GM10266 (cell line): ENCODE data around the gene PLA2G12B.
"Not testable (repeated sequence)": the region's sequence is repeated elsewhere in the genome, so short reads cannot be mapped to it uniquely, and the experiment has no call there.

Experiments
- DNase-seq: peaks from one replicate; pipeline ENCODE4 v3.0.0; 2012; ENCODE audit errors: extremely low spot score
- TF ChIP-seq, protein P1 (sequence below): IDR thresholded peaks from 2 replicates; pipeline ENCODE4 v1.5.1; 2012; ENCODE audit warnings: mild to moderate bottlenecking, low read depth; ENCODE audit not compliant: control insufficient read depth, insufficient read depth; ENCODE audit errors: missing control alignments

Gene PLA2G12B

DNA sequence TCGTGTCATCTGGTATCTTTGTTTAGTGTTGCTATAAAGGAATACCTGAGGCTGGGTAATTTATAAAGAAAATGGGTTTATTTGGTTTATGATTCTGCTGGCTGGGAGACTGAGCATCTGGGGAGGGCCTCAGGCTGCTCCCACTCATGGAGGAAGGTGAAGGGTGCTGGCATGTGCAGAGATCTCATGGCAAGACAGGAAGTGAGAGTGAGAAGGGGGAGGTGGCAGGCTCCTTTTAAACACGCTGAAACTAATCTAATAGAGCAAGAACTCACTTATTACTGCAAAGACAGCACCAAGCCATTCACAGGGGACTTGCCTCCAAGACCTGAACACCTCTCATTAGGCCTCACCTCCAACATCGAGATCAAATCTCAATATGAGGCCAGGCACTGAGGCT lies 49.8 kb downstream of the PLA2G12B start:
- TF ChIP-seq, protein P1, sequence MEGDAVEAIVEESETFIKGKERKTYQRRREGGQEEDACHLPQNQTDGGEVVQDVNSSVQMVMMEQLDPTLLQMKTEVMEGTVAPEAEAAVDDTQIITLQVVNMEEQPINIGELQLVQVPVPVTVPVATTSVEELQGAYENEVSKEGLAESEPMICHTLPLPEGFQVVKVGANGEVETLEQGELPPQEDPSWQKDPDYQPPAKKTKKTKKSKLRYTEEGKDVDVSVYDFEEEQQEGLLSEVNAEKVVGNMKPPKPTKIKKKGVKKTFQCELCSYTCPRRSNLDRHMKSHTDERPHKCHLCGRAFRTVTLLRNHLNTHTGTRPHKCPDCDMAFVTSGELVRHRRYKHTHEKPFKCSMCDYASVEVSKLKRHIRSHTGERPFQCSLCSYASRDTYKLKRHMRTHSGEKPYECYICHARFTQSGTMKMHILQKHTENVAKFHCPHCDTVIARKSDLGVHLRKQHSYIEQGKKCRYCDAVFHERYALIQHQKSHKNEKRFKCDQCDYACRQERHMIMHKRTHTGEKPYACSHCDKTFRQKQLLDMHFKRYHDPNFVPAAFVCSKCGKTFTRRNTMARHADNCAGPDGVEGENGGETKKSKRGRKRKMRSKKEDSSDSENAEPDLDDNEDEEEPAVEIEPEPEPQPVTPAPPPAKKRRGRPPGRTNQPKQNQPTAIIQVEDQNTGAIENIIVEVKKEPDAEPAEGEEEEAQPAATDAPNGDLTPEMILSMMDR: no peak
- DNase-seq: no peak

DNA sequence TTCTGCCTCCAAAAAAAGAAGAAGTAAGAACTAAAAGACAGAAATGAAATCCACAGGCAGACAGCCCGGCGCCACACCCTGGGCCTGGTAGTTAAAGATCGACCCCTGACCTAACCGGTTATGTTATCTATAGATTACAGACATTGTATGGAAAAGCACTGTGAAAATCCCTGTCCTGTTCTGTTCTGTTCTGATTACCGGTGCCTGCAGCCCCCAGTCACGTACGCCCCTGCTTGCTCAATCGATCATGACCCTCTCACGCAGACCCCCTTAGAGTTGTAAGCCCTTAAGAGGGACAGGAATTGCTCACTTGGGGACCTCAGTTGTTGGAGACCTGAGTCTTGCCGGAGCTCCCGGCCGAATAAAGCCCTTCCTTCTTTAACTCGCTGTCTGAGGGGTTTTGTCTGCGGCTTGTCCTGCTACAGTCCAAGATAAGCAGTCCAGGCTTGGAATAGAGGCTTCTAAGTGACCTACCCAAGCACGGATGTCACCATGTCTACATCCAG lies 50.6 kb downstream of the PLA2G12B start:
- DNase-seq: not testable (repeated sequence)

DNA sequence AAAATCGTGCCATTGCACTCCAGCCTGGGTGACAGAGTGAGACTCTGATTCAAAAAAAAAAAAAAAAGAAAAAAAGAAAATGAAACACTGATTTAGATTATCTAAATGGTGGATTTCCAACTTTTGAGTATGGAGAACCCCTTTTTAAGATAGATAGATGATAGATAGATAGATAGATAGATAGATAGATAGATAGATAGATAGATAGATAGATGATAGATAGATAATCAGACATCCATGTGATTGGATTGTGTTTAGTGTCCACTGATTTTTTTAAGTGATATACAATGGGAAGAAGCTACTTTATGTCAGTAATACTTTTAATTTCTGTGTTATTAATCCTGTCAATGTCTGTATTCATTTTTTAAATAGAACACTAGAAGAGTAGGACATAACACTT lies 55.1 kb downstream of the PLA2G12B start:
- DNase-seq: no peak
- TF ChIP-seq, protein P1: no peak

DNA sequence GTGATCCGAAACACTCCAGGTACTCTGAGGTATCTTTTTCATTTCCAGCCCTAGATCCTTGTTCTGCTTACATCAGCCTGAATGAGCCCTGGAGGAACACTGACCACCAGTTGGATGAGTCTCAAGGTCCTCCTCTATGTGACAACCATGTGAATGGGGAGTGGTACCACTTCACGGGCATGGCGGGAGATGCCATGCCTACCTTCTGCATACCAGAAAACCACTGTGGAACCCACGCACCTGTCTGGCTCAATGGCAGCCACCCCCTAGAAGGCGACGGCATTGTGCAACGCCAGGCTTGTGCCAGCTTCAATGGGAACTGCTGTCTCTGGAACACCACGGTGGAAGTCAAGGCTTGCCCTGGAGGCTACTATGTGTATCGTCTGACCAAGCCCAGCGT lies 56.0 kb downstream of the PLA2G12B start:
- no peak for DNase-seq
- TF ChIP-seq, protein P1: no peak

DNA sequence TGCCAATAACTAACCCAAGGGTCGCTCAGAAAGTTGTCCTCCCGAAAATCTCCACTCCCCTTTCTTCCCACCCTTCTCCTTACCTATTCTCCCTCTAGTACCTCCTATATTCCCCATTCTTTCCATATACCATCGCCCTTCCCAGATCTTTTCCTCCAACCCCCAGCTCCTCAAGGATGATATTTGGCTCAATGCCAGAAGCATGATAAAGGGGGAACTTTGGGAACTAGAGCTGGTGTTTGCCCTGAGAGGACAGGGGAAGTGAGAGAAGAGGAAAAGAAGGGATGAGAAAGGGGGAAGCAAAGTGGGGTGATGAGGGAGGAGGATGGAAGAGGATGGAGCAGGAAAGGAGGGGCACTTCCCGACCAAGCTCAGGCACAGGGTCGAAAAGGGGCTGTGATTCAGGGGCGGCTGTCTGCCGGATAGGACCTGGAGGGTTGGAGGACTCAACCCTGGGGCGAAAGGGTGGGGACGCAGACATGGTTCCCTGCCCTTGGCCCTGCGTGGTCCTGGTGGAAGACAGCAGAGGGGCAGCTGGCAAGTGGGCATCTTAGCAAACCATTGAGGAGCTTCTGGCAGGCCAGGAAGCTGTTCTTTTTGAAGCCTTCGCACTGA lies 59.3 kb downstream of the PLA2G12B start:
- TF ChIP-seq, protein P1: no peak
- DNase-seq: no peak

DNA sequence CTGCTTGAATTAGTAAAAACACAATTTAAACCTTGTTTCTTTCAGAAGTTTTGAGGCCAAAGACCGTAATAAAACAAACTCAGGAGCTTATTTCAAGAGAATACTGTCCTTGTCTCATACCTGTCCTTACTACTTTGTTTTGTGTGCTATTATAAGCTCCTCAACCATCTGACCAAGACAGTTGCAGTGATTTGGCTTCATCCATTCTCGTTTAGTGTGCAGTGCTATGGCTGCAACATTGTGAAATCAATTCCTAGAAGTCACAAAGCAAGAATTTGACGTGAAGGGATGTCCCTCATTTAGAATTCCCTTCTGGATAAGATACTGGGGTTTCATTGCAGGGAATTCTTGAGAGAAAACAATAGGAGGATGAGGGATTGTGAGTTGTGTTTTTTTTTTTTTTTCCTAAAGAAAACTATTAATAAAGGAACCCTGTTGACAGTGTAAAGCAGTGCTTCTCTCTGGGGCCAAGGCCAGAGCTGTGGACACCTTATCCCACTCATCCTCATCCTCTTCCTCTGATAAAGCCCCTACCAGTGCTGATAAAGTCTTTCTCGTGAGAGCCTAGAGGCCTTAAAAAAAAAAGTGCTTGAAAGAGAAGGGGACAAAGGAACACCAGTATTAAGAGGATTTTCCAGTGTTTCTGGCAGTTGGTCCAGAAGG lies 61.3 kb downstream of the PLA2G12B start, which contains the start of gene OIT3:
TSS of gene OIT3 (plus strand) at position 604 of the 663 bp plus-strand sequence. CDS start 60 bp downstream, outside the sequence.
- no peak for DNase-seq
- TF ChIP-seq, protein P1: no peak

DNA sequence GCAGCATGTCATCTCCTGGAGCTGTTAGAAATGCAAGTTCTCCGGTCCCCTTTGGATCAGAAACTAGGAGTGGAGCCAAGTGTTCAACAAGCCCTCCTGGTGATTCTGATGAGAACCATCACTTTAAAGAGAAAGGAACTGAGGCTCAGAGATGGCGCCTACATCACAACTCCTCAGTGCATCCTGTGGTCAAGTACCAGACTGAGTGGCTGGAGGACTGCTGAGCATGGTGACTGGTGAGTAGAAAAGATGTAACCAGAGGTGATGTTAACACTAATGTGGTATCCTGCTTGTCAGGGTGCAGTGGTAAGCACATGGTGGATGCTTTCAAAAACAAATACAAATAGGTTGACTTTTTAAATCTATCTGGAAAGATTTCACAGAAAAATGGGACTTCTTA lies 64.5 kb downstream of the PLA2G12B start:
- TF ChIP-seq, protein P1: no peak
- DNase-seq: no peak
